Measurements from ENCODE around the gene TMEM107.

The TMEM107 gene

GRCh38 chr17:8150194-8151119 lies 25.7 kb downstream of the TMEM107 start:
- DNase-seq (ENCODE audit: low read depth): no peak

GRCh38 chr17:8149419-8150193 lies 26.6 kb downstream of the TMEM107 start:
- no peak for DNase-seq (ENCODE audit: low read depth)

GRCh38 chr17:8148560-8148959 lies 27.6 kb downstream of the TMEM107 start:
- DNase-seq (ENCODE audit: low read depth): no peak

GRCh38 chr17:8147805-8148404 lies 28.3 kb downstream of the TMEM107 start:
- no peak for DNase-seq (ENCODE audit: low read depth)

GRCh38 chr17:8147141-8147804 lies 28.9 kb downstream of the TMEM107 start:
- no peak for DNase-seq (ENCODE audit: low read depth)

GRCh38 chr17:8146381-8147140 lies 29.6 kb downstream of the TMEM107 start:
- DNase-seq (ENCODE audit: low read depth): no peak

- no peak for DNase-seq (ENCODE audit: low read depth)
Observed at GRCh38 chr17:8145811-8146210, 30.4 kb downstream of the TMEM107 start.

GRCh38 chr17:8144401-8145231 lies 31.6 kb downstream of the TMEM107 start:
- no peak for DNase-seq (ENCODE audit: low read depth)

GRCh38 chr17:8143581-8144400 lies 32.4 kb downstream of the TMEM107 start:
- no peak for DNase-seq (ENCODE audit: low read depth)

- DNase-seq (ENCODE audit: low read depth): no peak
Observed at GRCh38 chr17:8142887-8143580, 33.1 kb downstream of the TMEM107 start.

- no peak for DNase-seq (ENCODE audit: low read depth)
Observed at GRCh38 chr17:8142158-8142886, 33.9 kb downstream of the TMEM107 start.

- no peak for DNase-seq (ENCODE audit: low read depth)
Observed at GRCh38 chr17:8141741-8142140, 34.4 kb downstream of the TMEM107 start.

- no peak for DNase-seq (ENCODE audit: low read depth)
Observed at GRCh38 chr17:8141045-8141444, 35.1 kb downstream of the TMEM107 start.

GRCh38 chr17:8140065-8141029 lies 35.8 kb downstream of the TMEM107 start:
- DNase-seq (ENCODE audit: low read depth): no peak

GRCh38 chr17:8138672-8139371 lies 37.4 kb downstream of the TMEM107 start:
- DNase-seq (ENCODE audit: low read depth): no peak

- DNase-seq (ENCODE audit: low read depth): no peak
Observed at GRCh38 chr17:8138374-8138671, 37.9 kb downstream of the TMEM107 start.
